HepG2 (cell line): ENCODE results near the gene AZU1. TPM values are rescaled to one million over a fixed set of nuclear protein-coding genes. Genes with fewer than 3 reads are reported as not detected.

Experiments
- ARHGAP35 ChIP-seq: sonication (generic); formaldehyde crosslinking; IDR thresholded peaks from 2 replicates; pipeline ENCODE4 v1.9.0; 2022; ENCODE audit warnings: mild to moderate bottlenecking, inconsistent platforms, moderate library complexity, missing genetic modification reagents, borderline replicate concordance
- CEBPZ ChIP-seq: IDR thresholded peaks from 2 replicates; pipeline ENCODE4 v1.6.1; 2012; ENCODE audit warnings: low read length, improper control_type of control experiment
- DMTF1 ChIP-seq: sonication (generic); formaldehyde crosslinking; IDR thresholded peaks from 2 replicates; pipeline ENCODE4 v1.4.0; 2020; ENCODE audit warnings: mild to moderate bottlenecking, missing genetic modification reagents
- FIP1L1 ChIP-seq: fragments of 200-400 bp; formaldehyde crosslinking; IDR thresholded peaks from 2 replicates; pipeline ENCODE4 v1.6.1; 2018; ENCODE audit warnings: low read depth, mild to moderate bottlenecking, low read length, moderate library complexity, borderline replicate concordance; ENCODE audit not compliant: insufficient read depth
- JUNB ChIP-seq: sonication (generic); formaldehyde crosslinking; IDR thresholded peaks from 2 replicates; pipeline ENCODE4 v1.8.0; 2022; ENCODE audit warnings: missing genetic modification reagents, mild to moderate bottlenecking, borderline replicate concordance
- NFYB ChIP-seq: sonication (generic); formaldehyde crosslinking; IDR thresholded peaks from 2 replicates; pipeline ENCODE4 v1.4.0; 2020; ENCODE audit warnings: missing genetic modification reagents
- PCBP1 ChIP-seq: fragments of 200-400 bp; formaldehyde crosslinking; IDR thresholded peaks from 2 replicates; pipeline ENCODE4 v1.6.1; 2017; ENCODE audit warnings: mild to moderate bottlenecking, low read depth, low read length, borderline replicate concordance
- POLR2AphosphoS5 ChIP-seq: IDR thresholded peaks from 2 replicates; pipeline ENCODE4 v1.6.1; 2012; ENCODE audit warnings: low read depth, low read length
- REPIN1 ChIP-seq: sonication (generic); formaldehyde crosslinking; IDR thresholded peaks from 2 replicates; pipeline ENCODE4 v1.8.0; 2022; ENCODE audit warnings: missing genetic modification reagents, low read depth, mild to moderate bottlenecking, borderline replicate concordance
- SSRP1 ChIP-seq: IDR thresholded peaks from 2 replicates; pipeline ENCODE4 v1.6.1; 2016; ENCODE audit warnings: control low read depth
- TCF7L2 ChIP-seq: IDR thresholded peaks from 2 replicates; pipeline ENCODE4 v1.6.1; 2011; ENCODE audit warnings: mild to moderate bottlenecking, low read depth, low read length, moderate library complexity
- TERF1 ChIP-seq: sonication (generic); formaldehyde crosslinking; IDR thresholded peaks from 2 replicates; pipeline ENCODE4 v1.8.0; 2022; ENCODE audit warnings: mild to moderate bottlenecking, missing genetic modification reagents, moderate library complexity
- ZBTB21 ChIP-seq: sonication (generic); formaldehyde crosslinking; IDR thresholded peaks from 2 replicates; pipeline ENCODE4 v1.4.0; 2020; ENCODE audit warnings: missing genetic modification reagents
- ZNF510 ChIP-seq: sonication (generic); formaldehyde crosslinking; IDR thresholded peaks from 2 replicates; pipeline ENCODE4 v1.4.0; 2020; ENCODE audit warnings: low read depth, mild to moderate bottlenecking, missing genetic modification reagents
- ZNF513 ChIP-seq: sonication (generic); formaldehyde crosslinking; conservative IDR thresholded peaks from 2 replicates; pipeline ENCODE4 v1.5.0; 2020; ENCODE audit warnings: missing genetic modification reagents
- ZNF598 ChIP-seq: sonication (generic); formaldehyde crosslinking; IDR thresholded peaks from 2 replicates; pipeline ENCODE4 v1.5.1; 2020; ENCODE audit warnings: mild to moderate bottlenecking, missing genetic modification reagents, borderline replicate concordance
- ZNF605 ChIP-seq: sonication (generic); formaldehyde crosslinking; IDR thresholded peaks from 2 replicates; pipeline ENCODE4 v1.8.0; 2022; ENCODE audit warnings: mild to moderate bottlenecking, missing genetic modification reagents
- ZNF616 ChIP-seq: sonication (generic); formaldehyde crosslinking; IDR thresholded peaks from 2 replicates; pipeline ENCODE4 v1.5.0; 2020; ENCODE audit warnings: low read depth, mild to moderate bottlenecking, missing genetic modification reagents
- ZNF713 ChIP-seq: sonication (generic); formaldehyde crosslinking; IDR thresholded peaks from 2 replicates; pipeline ENCODE4 v1.4.0; 2020; ENCODE audit warnings: mild to moderate bottlenecking, missing genetic modification reagents
- ZSCAN31 ChIP-seq: sonication (generic); formaldehyde crosslinking; IDR thresholded peaks from 2 replicates; pipeline ENCODE4 v1.5.0; 2020; ENCODE audit warnings: low read depth, mild to moderate bottlenecking, missing genetic modification reagents
- polyA plus RNA-seq, 8 experiments: library from polyadenylated mRNA; depleted of rRNA in 3 of 8; stranded (reverse) in 7 of 8; unstranded in 1 of 8; fragments of >200 nt; fragmentation: Illumina TruSeq in 4 of 8; extraction: Trizol in 4 of 8; gene quantifications; 2 replicates each; pipeline versions ENCODE4 v1.2.1 to v1.2.3, GENCODE V29; 2011 to 2016; ENCODE audit warnings: low read depth in 4 of 8, missing spikeins in 1 of 8, mixed read lengths in 1 of 8; ENCODE audit not compliant: insufficient read depth in 1 of 8
- total RNA-seq, 5 experiments: library from RNA; depleted of rRNA; stranded (reverse); fragments of >200 nt; fragmentation: Illumina TruSeq; extraction: Trizol; gene quantifications; 2 replicates each; pipeline ENCODE4 v1.2.3, GENCODE V29; 2016; ENCODE audit warnings: low read depth in 1 of 5
- TF ChIP-seq, protein P1 (sequence below): sonication (generic); formaldehyde crosslinking; IDR thresholded peaks from 2 replicates; pipeline ENCODE4 v1.8.1; 2023; ENCODE audit warnings: missing genetic modification reagents, mild to moderate bottlenecking, borderline replicate concordance

Gene AZU1
- total and polyA plus RNA-seq, 2 of the 13 experiments (the other 11 are each of a cell fraction or from before 2014, with no cell fraction given), result not detected

DNA sequence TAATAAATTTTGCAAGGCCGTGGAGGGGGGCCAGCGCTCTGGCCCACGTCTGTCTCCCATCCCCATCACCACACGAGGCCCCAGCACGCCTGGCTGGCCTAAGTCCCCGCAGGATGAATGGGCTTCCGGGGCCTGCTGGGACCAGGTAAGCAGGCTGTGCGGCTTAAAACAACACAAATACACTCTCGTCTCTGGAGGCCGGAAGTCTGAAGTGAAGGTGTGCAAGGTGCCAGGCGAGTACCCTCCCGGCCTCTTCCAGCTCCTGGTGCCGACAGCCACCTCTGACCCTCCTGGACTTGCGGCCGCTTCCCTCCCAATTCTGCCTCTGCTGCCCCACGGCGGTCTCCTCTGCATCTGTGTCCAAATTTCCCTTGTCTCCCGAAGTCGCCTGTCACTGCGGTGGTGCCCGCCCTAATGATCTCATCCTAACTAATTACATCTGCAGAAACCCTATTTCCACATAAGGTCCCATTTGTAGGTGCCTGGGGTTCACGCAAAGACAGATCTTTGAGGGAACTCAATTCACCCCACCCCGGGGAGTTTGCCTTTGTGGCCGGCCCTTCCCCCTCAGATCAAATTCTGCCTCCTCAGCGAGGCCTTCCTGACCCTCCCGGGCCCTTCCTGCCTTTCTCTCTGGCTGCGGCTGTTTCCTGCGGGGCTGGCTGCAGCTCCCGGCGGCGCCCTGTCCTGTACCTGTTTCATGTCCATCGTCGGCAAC is 38.5 kb upstream of the AZU1 start (continued):
- TF ChIP-seq SSRP1 (CRISPR knock-in tag) (no peak), POLR2AphosphoS5 (no peak), CEBPZ (no peak), ZBTB21 (CRISPR knock-in tag) (no peak), ZSCAN31 (CRISPR knock-in tag) (no peak; the same call in 1 of the 2 replicates), ZNF713 (CRISPR knock-in tag) (no peak), ZNF513 (CRISPR knock-in tag) (no peak), ZNF616 (CRISPR knock-in tag) (no peak), NFYB (CRISPR knock-in tag) (no peak), FIP1L1 (no peak), PCBP1 (no peak), ARHGAP35 (no peak), REPIN1 (CRISPR knock-in tag) (no peak), TERF1 (CRISPR knock-in tag) (no peak), JUNB (CRISPR knock-in tag) (no peak), ZNF598 (CRISPR knock-in tag) (0 out of 2 replicates have a peak, but pooled peaks have one; percentile 39), ZNF605 (CRISPR knock-in tag) (peak; percentile 12; the same call in 1 of the 2 replicates), DMTF1 (CRISPR knock-in tag) (no peak), TCF7L2 (no peak), ZNF510 (CRISPR knock-in tag) (peak; percentile 23; the same call in 1 of the 2 replicates)
- TF ChIP-seq, protein P1, sequence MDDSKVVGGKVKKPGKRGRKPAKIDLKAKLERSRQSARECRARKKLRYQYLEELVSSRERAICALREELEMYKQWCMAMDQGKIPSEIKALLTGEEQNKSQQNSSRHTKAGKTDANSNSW (CRISPR knock-in tag), result no peak
